ENCODE results near the gene GLB1L.

DNA sequence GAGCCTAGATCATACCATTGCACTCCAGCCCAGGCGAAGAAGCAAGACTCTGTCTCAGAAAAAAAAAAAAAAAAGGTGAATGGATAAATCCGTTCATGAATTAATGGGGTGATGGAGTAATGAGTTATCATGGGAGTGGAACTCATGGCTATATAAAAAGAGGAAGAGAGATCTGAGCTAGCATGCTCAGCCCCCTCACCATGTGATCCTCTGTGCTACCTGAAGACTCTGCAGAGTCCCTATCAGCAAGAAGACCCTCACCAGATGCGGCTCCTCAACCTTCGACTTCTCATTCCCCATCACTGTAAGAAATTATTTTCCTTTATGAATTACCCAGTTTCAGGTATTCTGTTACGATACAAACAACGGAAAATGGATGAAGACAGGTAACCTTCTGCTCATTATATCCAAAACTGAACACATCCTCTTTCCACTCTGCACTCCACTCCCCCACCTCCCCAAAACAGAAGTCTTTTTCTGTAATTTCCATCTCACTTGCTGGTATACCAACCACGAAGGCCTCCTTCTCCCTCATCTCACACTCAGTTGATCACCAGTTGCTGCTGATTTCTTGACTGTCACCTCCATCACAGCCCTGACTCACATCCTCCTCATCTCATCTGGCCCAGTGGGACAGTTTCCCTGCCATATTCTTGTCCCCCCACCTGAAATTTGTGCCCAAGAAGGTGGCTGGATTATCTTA is 58.3 kb downstream of the GLB1L start:
- no peak for TF ChIP-seq POLR2A (IDR thresholded peaks at IDR 0.05)
- TF ChIP-seq, protein P1, sequence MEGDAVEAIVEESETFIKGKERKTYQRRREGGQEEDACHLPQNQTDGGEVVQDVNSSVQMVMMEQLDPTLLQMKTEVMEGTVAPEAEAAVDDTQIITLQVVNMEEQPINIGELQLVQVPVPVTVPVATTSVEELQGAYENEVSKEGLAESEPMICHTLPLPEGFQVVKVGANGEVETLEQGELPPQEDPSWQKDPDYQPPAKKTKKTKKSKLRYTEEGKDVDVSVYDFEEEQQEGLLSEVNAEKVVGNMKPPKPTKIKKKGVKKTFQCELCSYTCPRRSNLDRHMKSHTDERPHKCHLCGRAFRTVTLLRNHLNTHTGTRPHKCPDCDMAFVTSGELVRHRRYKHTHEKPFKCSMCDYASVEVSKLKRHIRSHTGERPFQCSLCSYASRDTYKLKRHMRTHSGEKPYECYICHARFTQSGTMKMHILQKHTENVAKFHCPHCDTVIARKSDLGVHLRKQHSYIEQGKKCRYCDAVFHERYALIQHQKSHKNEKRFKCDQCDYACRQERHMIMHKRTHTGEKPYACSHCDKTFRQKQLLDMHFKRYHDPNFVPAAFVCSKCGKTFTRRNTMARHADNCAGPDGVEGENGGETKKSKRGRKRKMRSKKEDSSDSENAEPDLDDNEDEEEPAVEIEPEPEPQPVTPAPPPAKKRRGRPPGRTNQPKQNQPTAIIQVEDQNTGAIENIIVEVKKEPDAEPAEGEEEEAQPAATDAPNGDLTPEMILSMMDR (IDR thresholded peaks at IDR 0.05): no peak

Measured in right lobe of liver (tissue), 4 donors.